Measurements from ENCODE around the gene SPINDOC. TPM values are rescaled to one million over a fixed set of nuclear protein-coding genes. Genes with fewer than 3 reads are reported as not detected.

Gene SPINDOC
- total RNA-seq, 2 donors from 2014 or later: 7.0 to 12.1 TPM

- H3K36me3 ChIP-seq: peaks cover 11% of the 10 kb centered on the region
- no peak for DNase-seq (ENCODE audit: low spot score)
- peaks cover 0 to 18% of the 10 kb centered on the region in 2 donors for H3K4me1 ChIP-seq
- TF ChIP-seq CTCF (IDR thresholded peaks at IDR 0.05): no peak
- peak overlapping the region; percentile 79 to 80 for H3K27ac ChIP-seq
- H3K4me3 ChIP-seq: peak overlapping the region; percentile 83 to 84
- H3K9me3 ChIP-seq: no peaks in the 10 kb centered on the region
- H3K27me3 ChIP-seq: no peaks in the 10 kb centered on the region
These were observed 517 bp downstream of the SPINDOC start for GRCh38 chr11:63813563-63814382.

- peak overlapping the region in 1 of 2 donors; percentile 80 for H3K27ac ChIP-seq
- DNase-seq (ENCODE audit: low spot score): no peak
- H3K27me3 ChIP-seq: no peaks in the 10 kb centered on the region
- H3K36me3 ChIP-seq: peaks cover 16% of the 10 kb centered on the region
- H3K4me3 ChIP-seq: peak overlapping the region; percentile 83 to 84
- TF ChIP-seq CTCF (IDR thresholded peaks at IDR 0.05): no peak
- peaks cover 0 to 18% of the 10 kb centered on the region in 2 donors for H3K4me1 ChIP-seq
- no peaks in the 10 kb centered on the region for H3K9me3 ChIP-seq
These were observed 1.1 kb downstream of the SPINDOC start for GRCh38 chr11:63814383-63814736.

GRCh38 chr11:63816166-63816565 lies 2.9 kb downstream of the SPINDOC start:
- Histone ChIP-seq H3K4me1 (peaks cover 0 to 18% of the 10 kb centered on the region in 2 donors), H3K4me3 (no peak overlapping the region), H3K36me3 (peaks cover 33% of the 10 kb centered on the region), H3K27me3 (no peaks in the 10 kb centered on the region), H3K9me3 (no peaks in the 10 kb centered on the region), H3K27ac (no peak overlapping the region)
- DNase-seq (ENCODE audit: low spot score): no peak
- no peak for TF ChIP-seq CTCF (IDR thresholded peaks at IDR 0.05)

GRCh38 chr11:63816732-63817131 lies 3.5 kb downstream of the SPINDOC start:
- H3K27me3 ChIP-seq: no peaks in the 10 kb centered on the region
- H3K9me3 ChIP-seq: no peaks in the 10 kb centered on the region
- no peak for TF ChIP-seq CTCF (IDR thresholded peaks at IDR 0.05)
- no peak overlapping the region for H3K27ac ChIP-seq
- peaks cover 0 to 18% of the 10 kb centered on the region in 2 donors for H3K4me1 ChIP-seq
- peaks cover 38% of the 10 kb centered on the region for H3K36me3 ChIP-seq
- no peak overlapping the region for H3K4me3 ChIP-seq
- DNase-seq (ENCODE audit: low spot score): no peak

- H3K36me3 ChIP-seq: peaks cover 50% of the 10 kb centered on the region
These were observed 4.7 kb downstream of the SPINDOC start for GRCh38 chr11:63817758-63818498.

More at GRCh38 chr11:63817758-63818498, 4.7 kb downstream of the SPINDOC start:
- Histone ChIP-seq H3K9me3 (no peaks in the 10 kb centered on the region), H3K27ac (no peak overlapping the region), H3K27me3 (no peaks in the 10 kb centered on the region), H3K4me1 (peaks cover 0 to 13% of the 10 kb centered on the region in 2 donors), H3K4me3 (no peak overlapping the region)
- no peak for TF ChIP-seq CTCF (IDR thresholded peaks at IDR 0.05)
- no peak for DNase-seq (ENCODE audit: low spot score)

All from right atrium auricular region (tissue), 2 donors.